OCI-LY7 (cell line): ENCODE data around the gene PDSS2.

ENCODE experiments used
- CTCF ChIP-seq: fragments of 200-600 bp; sonication (generic); conservative IDR thresholded peaks from 2 replicates; pipeline ENCODE4 v1.5.1; 2014; ENCODE audit warnings: mild to moderate bottlenecking, antibody characterized with exemption, low read length, moderate library complexity, mixed read lengths
- EZH2phosphoT487 ChIP-seq: fragments of 200-600 bp; sonication (generic); IDR thresholded peaks from 2 replicates; pipeline ENCODE4 v1.6.1; 2018; ENCODE audit warnings: low read depth, borderline replicate concordance, mild to moderate bottlenecking, mixed run types, antibody characterized with exemption, low read length, moderate library complexity, mixed read lengths

- peak; percentile 39; the same call in 1 of the 2 replicates for TF ChIP-seq CTCF
- no peak for TF ChIP-seq EZH2phosphoT487
Measured at GRCh38 chr6:107124934-107125348, 334.4 kb downstream of the PDSS2 start.
